ENCODE measurements around the gene SHKBP1.
A peak's percentile ranks its signal among the peaks of the same experiment; 100 is the strongest.

GRCh38 chr19:40605216-40605971, 28.7 kb downstream of the SHKBP1 start:
- TF ChIP-seq ZFP37 (tag by site-specific recombination; IDR thresholded peaks at IDR 0.05), result peak; percentile 94
- no peak for TF ChIP-seq ZNF133 (tag by site-specific recombination; IDR thresholded peaks at IDR 0.05)
- TF ChIP-seq ZFP3 (tag by site-specific recombination; IDR thresholded peaks at IDR 0.05; ENCODE audit: low read depth), result no peak
- TF ChIP-seq CTCF (tag by site-specific recombination; IDR thresholded peaks at IDR 0.05), result peak; percentile 99
- no peak for TF ChIP-seq ZNF23 (tag by site-specific recombination; IDR thresholded peaks at IDR 0.05; ENCODE audit: borderline replicate concordance)
- peak; percentile 60; the same call in 1 of the 2 replicates for TF ChIP-seq ZBTB48 (tag by site-specific recombination; IDR thresholded peaks at IDR 0.05)
- TF ChIP-seq MZF1 (tag by site-specific recombination; IDR thresholded peaks at IDR 0.05; ENCODE audit: borderline replicate concordance), result peak; percentile 32
- TF ChIP-seq, protein P1, sequence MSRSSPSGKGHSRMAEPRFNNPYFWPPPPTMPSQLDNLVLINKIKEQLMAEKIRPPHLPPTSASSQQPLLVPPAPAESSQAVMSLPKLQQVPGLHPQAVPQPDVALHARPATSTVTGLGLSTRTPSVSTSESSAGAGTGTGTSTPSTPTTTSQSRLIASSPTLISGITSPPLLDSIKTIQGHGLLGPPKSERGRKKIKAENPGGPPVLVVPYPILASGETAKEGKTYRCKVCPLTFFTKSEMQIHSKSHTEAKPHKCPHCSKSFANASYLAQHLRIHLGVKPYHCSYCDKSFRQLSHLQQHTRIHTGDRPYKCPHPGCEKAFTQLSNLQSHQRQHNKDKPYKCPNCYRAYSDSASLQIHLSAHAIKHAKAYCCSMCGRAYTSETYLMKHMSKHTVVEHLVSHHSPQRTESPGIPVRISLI (tag by site-specific recombination; IDR thresholded peaks at IDR 0.05), result no peak
- no peak; the same call in 1 of the 2 replicates for TF ChIP-seq YY1 (tag by site-specific recombination; IDR thresholded peaks at IDR 0.05)
- TF ChIP-seq ZNF558 (tag by site-specific recombination; IDR thresholded peaks at IDR 0.05), result no peak
- no peak; the same call in 1 of the 2 replicates for TF ChIP-seq ZNF660 (tag by site-specific recombination; IDR thresholded peaks at IDR 0.05)
- 0 out of 2 replicates have a peak, but pooled peaks have one; percentile 22 for TF ChIP-seq ZNF121 (tag by site-specific recombination; IDR thresholded peaks at IDR 0.05)
- no peak for TF ChIP-seq ZNF274 (IDR thresholded peaks at IDR 0.05; ENCODE audit: low read length)
- no peak for TF ChIP-seq ZNF274 (tag by site-specific recombination; IDR thresholded peaks at IDR 0.05; ENCODE audit: borderline replicate concordance)
